ENCODE measurements around the gene ADGRL2.

DNA sequence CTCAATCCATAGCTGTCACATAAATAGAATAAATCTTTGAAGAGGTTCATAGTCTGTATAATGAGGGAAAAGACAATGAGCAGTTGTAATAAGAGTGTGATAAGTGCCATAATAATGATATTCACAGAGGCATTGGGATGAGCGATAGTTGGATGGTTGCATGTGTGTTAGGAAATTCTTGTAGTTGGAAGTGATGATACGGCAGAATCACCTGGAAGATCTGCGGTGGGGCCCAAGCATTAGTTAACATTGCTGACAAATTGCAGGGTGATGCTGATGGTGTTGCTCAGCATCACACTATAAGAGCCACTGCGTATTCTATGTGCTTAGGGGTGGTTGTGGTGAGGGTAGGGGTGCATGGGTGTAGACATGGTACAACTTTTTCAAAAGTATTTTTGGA lies 41.1 kb downstream of the ADGRL2 start:
- TF ChIP-seq, protein P1, sequence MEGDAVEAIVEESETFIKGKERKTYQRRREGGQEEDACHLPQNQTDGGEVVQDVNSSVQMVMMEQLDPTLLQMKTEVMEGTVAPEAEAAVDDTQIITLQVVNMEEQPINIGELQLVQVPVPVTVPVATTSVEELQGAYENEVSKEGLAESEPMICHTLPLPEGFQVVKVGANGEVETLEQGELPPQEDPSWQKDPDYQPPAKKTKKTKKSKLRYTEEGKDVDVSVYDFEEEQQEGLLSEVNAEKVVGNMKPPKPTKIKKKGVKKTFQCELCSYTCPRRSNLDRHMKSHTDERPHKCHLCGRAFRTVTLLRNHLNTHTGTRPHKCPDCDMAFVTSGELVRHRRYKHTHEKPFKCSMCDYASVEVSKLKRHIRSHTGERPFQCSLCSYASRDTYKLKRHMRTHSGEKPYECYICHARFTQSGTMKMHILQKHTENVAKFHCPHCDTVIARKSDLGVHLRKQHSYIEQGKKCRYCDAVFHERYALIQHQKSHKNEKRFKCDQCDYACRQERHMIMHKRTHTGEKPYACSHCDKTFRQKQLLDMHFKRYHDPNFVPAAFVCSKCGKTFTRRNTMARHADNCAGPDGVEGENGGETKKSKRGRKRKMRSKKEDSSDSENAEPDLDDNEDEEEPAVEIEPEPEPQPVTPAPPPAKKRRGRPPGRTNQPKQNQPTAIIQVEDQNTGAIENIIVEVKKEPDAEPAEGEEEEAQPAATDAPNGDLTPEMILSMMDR (conservative IDR thresholded peaks at IDR 0.05; ENCODE audit: low read depth, low read length), result no peak
- TF ChIP-seq EZH2 (IDR thresholded peaks at IDR 0.05; ENCODE audit: low read length, unreplicated experiment), result no peak
- TF ChIP-seq EZH2phosphoT487 (IDR thresholded peaks at IDR 0.05; ENCODE audit: borderline replicate concordance, low read length), result no peak

All from PC-3 (cell line).